HepG2 (cell line): ENCODE measurements around the gene GRM2. TPM values are rescaled to one million over a fixed set of nuclear protein-coding genes. Genes with fewer than 3 reads are reported as not detected.

Source experiments
- CENPT ChIP-seq: sonication (generic); formaldehyde crosslinking; IDR thresholded peaks from 2 replicates; pipeline ENCODE4 v1.8.0; 2022; ENCODE audit warnings: low read depth, mild to moderate bottlenecking, moderate library complexity, missing genetic modification reagents
- NFIC ChIP-seq: IDR thresholded peaks from 2 replicates; pipeline ENCODE4 v1.6.1; 2012; ENCODE audit warnings: mild to moderate bottlenecking, low read length, inconsistent platforms
- ZBTB38 ChIP-seq: sonication (generic); formaldehyde crosslinking; IDR thresholded peaks from 2 replicates; pipeline ENCODE4 v1.5.1; 2020; ENCODE audit warnings: mild to moderate bottlenecking, missing genetic modification reagents
- ZNF101 ChIP-seq: sonication (generic); formaldehyde crosslinking; IDR thresholded peaks from 2 replicates; pipeline ENCODE4 v1.4.0; 2020; ENCODE audit warnings: mild to moderate bottlenecking, low read depth, missing genetic modification reagents, borderline replicate concordance
- polyA plus RNA-seq, 8 experiments: library from polyadenylated mRNA; depleted of rRNA in 3 of 8; stranded (reverse) in 7 of 8; unstranded in 1 of 8; fragments of >200 nt; fragmentation: Illumina TruSeq in 4 of 8; extraction: Trizol in 4 of 8; gene quantifications; 2 replicates each; pipeline versions ENCODE4 v1.2.1 to v1.2.3, GENCODE V29; 2011 to 2016; ENCODE audit warnings: low read depth in 4 of 8, missing spikeins in 1 of 8, mixed read lengths in 1 of 8; ENCODE audit not compliant: insufficient read depth in 1 of 8
- total RNA-seq, 5 experiments: library from RNA; depleted of rRNA; stranded (reverse); fragments of >200 nt; fragmentation: Illumina TruSeq; extraction: Trizol; gene quantifications; 2 replicates each; pipeline ENCODE4 v1.2.3, GENCODE V29; 2016; ENCODE audit warnings: low read depth in 1 of 5
- TF ChIP-seq, protein P1 (sequence below): sonication (generic); formaldehyde crosslinking; IDR thresholded peaks from 2 replicates; pipeline ENCODE4 v1.4.0; 2020; ENCODE audit warnings: missing genetic modification reagents
- TF ChIP-seq, protein P2 (sequence below), 2 experiments: sonication (generic) in 1 of 2; formaldehyde crosslinking in 1 of 2; IDR thresholded peaks; 2 replicates each; pipeline versions ENCODE4 v1.6.1 to v1.9.0; 2014 to 2022; ENCODE audit warnings: antibody characterized with exemption in 1 of 2, borderline replicate concordance in 1 of 2, inconsistent platforms in 1 of 2, low read depth in 1 of 2, missing genetic modification reagents in 1 of 2

The GRM2 gene
- total and polyA plus RNA-seq, 2 of the 13 experiments (the other 11 are each of a cell fraction or from before 2014, with no cell fraction given): 0.04 to 0.07 TPM

DNA sequence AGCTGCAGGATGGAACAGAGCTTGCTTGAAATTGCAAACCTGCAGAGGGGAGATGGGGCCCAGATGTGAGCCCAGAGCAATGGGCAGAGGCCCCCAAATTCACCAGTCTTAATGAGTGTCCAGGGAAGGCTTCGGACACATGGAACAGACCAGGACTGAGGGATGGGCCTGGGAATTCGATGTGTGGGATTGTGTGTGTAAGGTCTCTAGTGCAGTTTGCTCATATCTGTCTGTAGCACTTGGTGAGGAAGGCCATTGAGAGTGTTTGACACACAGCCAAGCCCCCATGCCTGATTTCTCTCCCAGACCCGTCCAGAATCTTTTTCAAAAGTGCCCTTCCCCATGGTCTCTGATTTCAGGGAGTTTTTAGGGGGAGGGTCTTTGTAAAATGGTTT, 18.7 kb upstream of the GRM2 start (continued):
- TF ChIP-seq, protein P1, sequence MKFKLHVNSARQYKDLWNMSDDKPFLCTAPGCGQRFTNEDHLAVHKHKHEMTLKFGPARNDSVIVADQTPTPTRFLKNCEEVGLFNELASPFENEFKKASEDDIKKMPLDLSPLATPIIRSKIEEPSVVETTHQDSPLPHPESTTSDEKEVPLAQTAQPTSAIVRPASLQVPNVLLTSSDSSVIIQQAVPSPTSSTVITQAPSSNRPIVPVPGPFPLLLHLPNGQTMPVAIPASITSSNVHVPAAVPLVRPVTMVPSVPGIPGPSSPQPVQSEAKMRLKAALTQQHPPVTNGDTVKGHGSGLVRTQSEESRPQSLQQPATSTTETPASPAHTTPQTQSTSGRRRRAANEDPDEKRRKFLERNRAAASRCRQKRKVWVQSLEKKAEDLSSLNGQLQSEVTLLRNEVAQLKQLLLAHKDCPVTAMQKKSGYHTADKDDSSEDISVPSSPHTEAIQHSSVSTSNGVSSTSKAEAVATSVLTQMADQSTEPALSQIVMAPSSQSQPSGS (CRISPR knock-in tag): no peak
- TF ChIP-seq CENPT (CRISPR knock-in tag) (no peak), ZBTB38 (no peak), NFIC (no peak), ZNF101 (no peak)
- TF ChIP-seq, protein P2, sequence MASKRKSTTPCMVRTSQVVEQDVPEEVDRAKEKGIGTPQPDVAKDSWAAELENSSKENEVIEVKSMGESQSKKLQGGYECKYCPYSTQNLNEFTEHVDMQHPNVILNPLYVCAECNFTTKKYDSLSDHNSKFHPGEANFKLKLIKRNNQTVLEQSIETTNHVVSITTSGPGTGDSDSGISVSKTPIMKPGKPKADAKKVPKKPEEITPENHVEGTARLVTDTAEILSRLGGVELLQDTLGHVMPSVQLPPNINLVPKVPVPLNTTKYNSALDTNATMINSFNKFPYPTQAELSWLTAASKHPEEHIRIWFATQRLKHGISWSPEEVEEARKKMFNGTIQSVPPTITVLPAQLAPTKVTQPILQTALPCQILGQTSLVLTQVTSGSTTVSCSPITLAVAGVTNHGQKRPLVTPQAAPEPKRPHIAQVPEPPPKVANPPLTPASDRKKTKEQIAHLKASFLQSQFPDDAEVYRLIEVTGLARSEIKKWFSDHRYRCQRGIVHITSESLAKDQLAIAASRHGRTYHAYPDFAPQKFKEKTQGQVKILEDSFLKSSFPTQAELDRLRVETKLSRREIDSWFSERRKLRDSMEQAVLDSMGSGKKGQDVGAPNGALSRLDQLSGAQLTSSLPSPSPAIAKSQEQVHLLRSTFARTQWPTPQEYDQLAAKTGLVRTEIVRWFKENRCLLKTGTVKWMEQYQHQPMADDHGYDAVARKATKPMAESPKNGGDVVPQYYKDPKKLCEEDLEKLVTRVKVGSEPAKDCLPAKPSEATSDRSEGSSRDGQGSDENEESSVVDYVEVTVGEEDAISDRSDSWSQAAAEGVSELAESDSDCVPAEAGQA (IDR thresholded peaks at IDR 0.05; ENCODE audit: low read depth): no peak
- TF ChIP-seq, protein P2 (CRISPR knock-in tag; IDR thresholded peaks at IDR 0.05; ENCODE audit: borderline replicate concordance): no peak
